ENCODE results near the gene AQP7. TPM values are rescaled to one million over a fixed set of nuclear protein-coding genes. Genes with fewer than 3 reads are reported as not detected.
"Not testable (repeated sequence)": the region's sequence is repeated elsewhere in the genome, so short reads cannot be mapped to it uniquely, and the experiment has no call there.

Gene AQP7
- total and polyA plus RNA-seq, 12 donors = 0.33 to 32.5 (median 2.4) TPM; not detected in 2

- intact Hi-C loops (cut with DNase I) = no loop called here
- WGBS, 4 donors = 86 to 96% (median 88%) methylated on average over 2 to 7 of the region's 7 CpGs
- no peak for DNase-seq
- Histone ChIP-seq H3K4me3 (no peak overlapping the region), H3K27me3 (no peaks in the 10 kb centered on the region), H3K4me1 (replicated peaks in 1 of 2) (no peaks in the 10 kb centered on the region), H3K36me3 (replicated peaks in 1 of 2) (no peaks in the 10 kb centered on the region), H3K9me3 (replicated peaks in 1 of 3) (no peaks in the 10 kb centered on the region), H3K27ac (no peak overlapping the region)
- TF ChIP-seq, protein P1, sequence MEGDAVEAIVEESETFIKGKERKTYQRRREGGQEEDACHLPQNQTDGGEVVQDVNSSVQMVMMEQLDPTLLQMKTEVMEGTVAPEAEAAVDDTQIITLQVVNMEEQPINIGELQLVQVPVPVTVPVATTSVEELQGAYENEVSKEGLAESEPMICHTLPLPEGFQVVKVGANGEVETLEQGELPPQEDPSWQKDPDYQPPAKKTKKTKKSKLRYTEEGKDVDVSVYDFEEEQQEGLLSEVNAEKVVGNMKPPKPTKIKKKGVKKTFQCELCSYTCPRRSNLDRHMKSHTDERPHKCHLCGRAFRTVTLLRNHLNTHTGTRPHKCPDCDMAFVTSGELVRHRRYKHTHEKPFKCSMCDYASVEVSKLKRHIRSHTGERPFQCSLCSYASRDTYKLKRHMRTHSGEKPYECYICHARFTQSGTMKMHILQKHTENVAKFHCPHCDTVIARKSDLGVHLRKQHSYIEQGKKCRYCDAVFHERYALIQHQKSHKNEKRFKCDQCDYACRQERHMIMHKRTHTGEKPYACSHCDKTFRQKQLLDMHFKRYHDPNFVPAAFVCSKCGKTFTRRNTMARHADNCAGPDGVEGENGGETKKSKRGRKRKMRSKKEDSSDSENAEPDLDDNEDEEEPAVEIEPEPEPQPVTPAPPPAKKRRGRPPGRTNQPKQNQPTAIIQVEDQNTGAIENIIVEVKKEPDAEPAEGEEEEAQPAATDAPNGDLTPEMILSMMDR (IDR thresholded peaks at IDR 0.05) = no peak
- TF ChIP-seq POLR2A (IDR thresholded peaks at IDR 0.05) = no peak
These were observed 24.5 kb upstream of the AQP7 start for GRCh38 chr9:33426843-33427293.

DNA sequence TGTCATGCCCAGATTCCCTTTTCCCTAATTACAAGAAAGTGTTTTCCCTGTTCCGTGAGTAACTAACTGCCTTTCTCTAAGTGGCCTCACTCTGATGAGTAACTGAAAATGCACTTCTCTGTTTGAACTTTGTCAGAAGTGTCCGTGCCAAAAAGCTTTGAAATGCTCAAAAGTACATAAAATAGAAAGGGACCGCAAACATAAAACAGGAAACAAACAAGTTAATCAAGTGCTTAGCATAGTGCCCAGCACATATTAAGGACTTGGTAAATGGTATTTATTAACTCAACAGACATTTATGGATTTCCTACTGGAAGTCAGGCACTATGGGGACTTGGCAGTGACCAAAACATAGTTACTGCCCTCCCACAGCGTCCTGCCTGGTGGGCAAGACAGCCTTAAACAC is 22.8 kb upstream of the AQP7 start:
- intact Hi-C loops (cut with DNase I) = no loop called here
- Histone ChIP-seq H3K9me3 (replicated peaks in 1 of 3) (no peaks in the 10 kb centered on the region), H3K4me3 (no peak overlapping the region), H3K4me1 (replicated peaks in 1 of 2) (no peaks in the 10 kb centered on the region), H3K27me3 (no peaks in the 10 kb centered on the region), H3K27ac (no peak overlapping the region), H3K36me3 (replicated peaks in 1 of 2) (no peaks in the 10 kb centered on the region)
- TF ChIP-seq, protein P1 (IDR thresholded peaks at IDR 0.05) = no peak
- no peak for TF ChIP-seq POLR2A (IDR thresholded peaks at IDR 0.05)
- WGBS, 4 donors = 37 to 94% (median 76%) methylated on average over 4 of the region's 4 CpGs
- no peak for DNase-seq

DNA sequence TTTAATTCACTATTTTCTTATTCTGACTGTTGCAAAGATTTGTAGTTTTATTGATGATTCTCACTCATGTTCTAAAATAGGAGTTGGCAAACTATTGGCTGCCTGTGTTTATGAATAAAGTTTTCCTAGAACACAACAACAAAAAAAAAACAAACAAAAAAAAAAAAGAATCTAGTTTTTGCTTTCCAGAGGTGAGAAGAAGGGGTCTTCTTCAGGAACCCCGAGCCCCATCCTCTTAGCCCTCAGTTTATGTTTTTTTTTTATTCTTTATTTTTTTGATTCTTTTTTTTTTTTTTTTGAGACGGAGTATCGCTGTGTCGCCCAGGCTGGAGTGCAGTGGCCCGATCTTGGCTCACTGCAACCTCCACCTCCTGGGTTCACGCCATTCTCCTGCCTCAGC is 22.1 kb upstream of the AQP7 start:
- H3K9me3 ChIP-seq (replicated peaks in 1 of 3); H3K36me3 ChIP-seq (replicated peaks in 1 of 2); H3K4me1 ChIP-seq (replicated peaks in 1 of 2); DNase-seq; H3K4me3 ChIP-seq; H3K27ac ChIP-seq; H3K27me3 ChIP-seq; intact Hi-C loops (cut with DNase I): not testable (repeated sequence)
- WGBS, 4 donors = 93 to 100% (median 95%) methylated on average over 6 of the region's 6 CpGs

DNA sequence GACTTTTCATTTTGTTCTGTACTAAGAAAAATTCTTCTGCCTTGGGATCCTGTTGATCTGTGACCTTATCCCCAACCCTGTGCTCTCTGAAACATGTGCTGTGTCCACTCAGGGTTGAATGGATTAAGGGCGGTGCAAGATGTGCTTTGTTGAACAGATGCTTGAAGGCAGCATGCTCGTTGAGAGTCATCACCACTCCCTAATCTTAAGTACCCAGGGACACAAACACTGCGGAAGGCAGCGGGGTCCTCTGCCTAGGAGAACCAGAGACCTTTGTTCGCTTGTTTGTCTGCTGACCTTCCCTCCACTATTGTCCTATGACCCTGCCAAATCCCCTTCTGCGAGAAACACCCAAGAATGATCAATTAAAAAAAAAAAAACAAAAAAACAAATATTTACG is 21.7 kb upstream of the AQP7 start:
- intact Hi-C loops (cut with DNase I); H3K36me3 ChIP-seq (replicated peaks in 1 of 2); H3K9me3 ChIP-seq (replicated peaks in 1 of 3); H3K27me3 ChIP-seq; DNase-seq; H3K4me3 ChIP-seq; H3K27ac ChIP-seq; H3K4me1 ChIP-seq (replicated peaks in 1 of 2): not testable (repeated sequence)
- 81 to 83% (median 82%) methylated on average over 2 to 7 of the region's 7 CpGs; no CpG with 5 or more reads in 1 of the 4 donors for WGBS, 4 donors

GRCh38 chr9:33419708-33420303 is 17.4 kb upstream of the AQP7 start:
- no peaks in the 10 kb centered on the region for H3K4me1 ChIP-seq (replicated peaks in 1 of 2)
- no peaks in the 10 kb centered on the region for H3K9me3 ChIP-seq (replicated peaks in 1 of 3)
- no peak overlapping the region for H3K4me3 ChIP-seq
- H3K36me3 ChIP-seq (replicated peaks in 1 of 2) = no peaks in the 10 kb centered on the region
- no peak for TF ChIP-seq POLR2A (IDR thresholded peaks at IDR 0.05)
- TF ChIP-seq, protein P1 (IDR thresholded peaks at IDR 0.05) = no peak
- WGBS, 4 donors = 72 to 82% (median 78%) methylated on average over 10 of the region's 10 CpGs
- intact Hi-C loops (cut with DNase I) = loop anchor here (5.0 kb wide), 2 partner anchors 37 to 48 kb away; no protein-coding TSS in a partner anchor
- H3K27ac ChIP-seq = no peak overlapping the region
- DNase-seq = no peak
- H3K27me3 ChIP-seq = no peaks in the 10 kb centered on the region

Data from adrenal gland (tissue), 12 donors.